Fibroblast of lung (primary cell): ENCODE data around the gene EPHA8.

Experiments
- CTCF ChIP-seq, 2 donors: IDR thresholded peaks in 1 of 2; conservative IDR thresholded peaks in 1 of 2; 1 replicate in 1 of 2; 2 replicates in 1 of 2; pipeline ENCODE4 v1.5.1; 2011 to 2012; ENCODE audit warnings: low read length in 2 of 2, control low read depth in 1 of 2, inconsistent platforms in 1 of 2, low read depth in 1 of 2, mild to moderate bottlenecking in 1 of 2
- EZH2 ChIP-seq: IDR thresholded peaks from 2 replicates; pipeline ENCODE4 v1.5.1; 2012; ENCODE audit warnings: low read length, control low read depth, mild to moderate bottlenecking; ENCODE audit errors: missing control alignments

- TF ChIP-seq CTCF (conservative IDR thresholded peaks at IDR 0.05 in 1 of 2, IDR thresholded peaks at IDR 0.05 in 1 of 2; ENCODE audit: low read depth in 1 of 2, low read length in 2 of 2) (no peak), EZH2 (no peak)
Measured at GRCh38 chr1:22621761-22622160, 58.5 kb downstream of the EPHA8 start.
